ENCODE measurements around the gene FZD7.

DNA sequence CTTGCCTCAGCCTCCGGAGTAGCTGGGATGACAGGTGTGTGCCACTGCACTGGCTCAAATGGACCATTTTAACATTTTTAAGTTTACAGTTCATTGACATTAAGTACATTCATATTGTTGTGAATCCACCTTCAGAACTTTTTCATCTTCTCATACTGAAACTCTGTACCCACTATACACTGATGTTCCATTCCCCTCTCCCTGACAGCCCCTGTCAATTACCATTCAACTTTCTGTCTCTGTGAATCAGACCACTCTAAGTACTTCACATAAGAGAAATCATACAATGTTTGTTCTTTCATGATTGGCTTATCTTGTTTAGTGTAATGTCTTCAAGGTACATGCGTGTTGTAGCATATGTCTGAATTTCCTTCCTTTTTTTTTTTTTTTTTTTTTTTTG, 37.5 kb downstream of the FZD7 start:
- TF ChIP-seq, protein P1, sequence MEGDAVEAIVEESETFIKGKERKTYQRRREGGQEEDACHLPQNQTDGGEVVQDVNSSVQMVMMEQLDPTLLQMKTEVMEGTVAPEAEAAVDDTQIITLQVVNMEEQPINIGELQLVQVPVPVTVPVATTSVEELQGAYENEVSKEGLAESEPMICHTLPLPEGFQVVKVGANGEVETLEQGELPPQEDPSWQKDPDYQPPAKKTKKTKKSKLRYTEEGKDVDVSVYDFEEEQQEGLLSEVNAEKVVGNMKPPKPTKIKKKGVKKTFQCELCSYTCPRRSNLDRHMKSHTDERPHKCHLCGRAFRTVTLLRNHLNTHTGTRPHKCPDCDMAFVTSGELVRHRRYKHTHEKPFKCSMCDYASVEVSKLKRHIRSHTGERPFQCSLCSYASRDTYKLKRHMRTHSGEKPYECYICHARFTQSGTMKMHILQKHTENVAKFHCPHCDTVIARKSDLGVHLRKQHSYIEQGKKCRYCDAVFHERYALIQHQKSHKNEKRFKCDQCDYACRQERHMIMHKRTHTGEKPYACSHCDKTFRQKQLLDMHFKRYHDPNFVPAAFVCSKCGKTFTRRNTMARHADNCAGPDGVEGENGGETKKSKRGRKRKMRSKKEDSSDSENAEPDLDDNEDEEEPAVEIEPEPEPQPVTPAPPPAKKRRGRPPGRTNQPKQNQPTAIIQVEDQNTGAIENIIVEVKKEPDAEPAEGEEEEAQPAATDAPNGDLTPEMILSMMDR (IDR thresholded peaks at IDR 0.05), result no peak
- no peak for TF ChIP-seq POLR2A (IDR thresholded peaks at IDR 0.05)
